Vagina (tissue), 2 donors: ENCODE results near the gene MGLL.

Source experiments
- CTCF ChIP-seq, 3 experiments: fragments of 450-650 bp in 2 of 3; fragments of 200-600 bp in 1 of 3; sonication (generic) in 1 of 3; IDR thresholded peaks; one replicate each; pipeline ENCODE4 v1.5.1; 2017 to 2019; ENCODE audit warnings: antibody characterized with exemption in 3 of 3, mild to moderate bottlenecking in 2 of 3, moderate library complexity in 2 of 3
- POLR2A ChIP-seq, 2 donors: fragments of 450-650 bp; IDR thresholded peaks; one replicate each; pipeline ENCODE4 v1.6.1; 2017; ENCODE audit warnings: antibody characterized with exemption in 2 of 2, mild to moderate bottlenecking in 2 of 2, moderate library complexity in 2 of 2
- POLR2AphosphoS5 ChIP-seq, 2 donors: sonication (generic); formaldehyde crosslinking; IDR thresholded peaks; one replicate each; pipeline ENCODE4 v1.9.0; 2017; ENCODE audit warnings: antibody characterized with exemption in 2 of 2, mild to moderate bottlenecking in 2 of 2, low read depth in 1 of 2; ENCODE audit not compliant: insufficient read depth in 1 of 2

GRCh38 chr3:127686512-127686894 lies 135.8 kb downstream of the MGLL start:
- TF ChIP-seq POLR2A (IDR thresholded peaks at IDR 0.05) (no peak), CTCF (IDR thresholded peaks at IDR 0.05) (no peak), POLR2AphosphoS5 (IDR thresholded peaks at IDR 0.05; ENCODE audit: insufficient read depth in 1 of 2, low read depth in 1 of 2) (no peak)
